BJ (cell line): ENCODE results near the gene AWAT2. TPM values are rescaled to one million over a fixed set of nuclear protein-coding genes. Genes with fewer than 3 reads are reported as not detected.

Experiments used
- CTCF ChIA-PET: fragments of 350-600 bp; formaldehyde crosslinking; extraction: SDS; loops from one replicate; lab custom pipeline; 2021; ENCODE audit warnings: antibody characterized with exemption, inconsistent platforms; lab: Yijun Ruan, JAX
- POLR2A ChIA-PET: fragments of 300-600 bp; sonication (Branson Sonifier 250); formaldehyde crosslinking; extraction: SDS; loops from one replicate; lab custom pipeline; 2021; ENCODE audit warnings: antibody characterized with exemption; lab: Charles Lee
- DNase-seq: peaks from one replicate; pipeline ENCODE4 v3.0.0-alpha.2; 2011; ENCODE audit warnings: low read depth
- H3K27me3 ChIP-seq: 2 replicates; pipeline ENCODE4 v1.6.0; 2011; ENCODE audit warnings: low read length; ENCODE audit not compliant: control insufficient read depth, insufficient read depth
- H3K36me3 ChIP-seq: 2 replicates; pipeline ENCODE4 v1.5.1; 2011; ENCODE audit warnings: low read length; ENCODE audit not compliant: control insufficient read depth, insufficient read depth
- H3K4me3 ChIP-seq: 2 replicates; pipeline ENCODE4 v1.5.1; 2011; ENCODE audit warnings: low read depth, mild to moderate bottlenecking, control low read depth, low read length
- CTCF ChIP-seq: IDR thresholded peaks from 2 replicates; pipeline ENCODE4 v1.5.1; 2011; ENCODE audit warnings: low read depth, mild to moderate bottlenecking, control low read depth, inconsistent platforms, low read length, moderate library complexity; ENCODE audit not compliant: insufficient read depth
- polyA plus RNA-seq: library from polyadenylated mRNA; depleted of rRNA; stranded (reverse); fragments of >200 nt; gene quantifications from 2 replicates; pipeline ENCODE4 v1.2.3, GENCODE V29; 2011

AWAT2 gene
- polyA plus RNA-seq, 1 experiment = not detected

GRCh38 chrX:70041993-70042392 is 7.7 kb downstream of the AWAT2 start:
- no peaks in the 10 kb centered on the region for H3K27me3 ChIP-seq
- POLR2A ChIA-PET = no interaction called here
- TF ChIP-seq CTCF = no peak
- CTCF ChIA-PET = interaction anchor here (1.6 to 2.4 kb wide), 2 partner anchors 11 to 55 kb away, joined by 4 read pairs; no protein-coding TSS in a partner anchor
- no peak overlapping the region for H3K4me3 ChIP-seq
- no peaks in the 10 kb centered on the region for H3K36me3 ChIP-seq
- no peak for DNase-seq

GRCh38 chrX:70039758-70040157 is 10.0 kb downstream of the AWAT2 start:
- Histone ChIP-seq H3K36me3 (no peaks in the 10 kb centered on the region), H3K4me3 (no peak overlapping the region), H3K27me3 (no peaks in the 10 kb centered on the region)
- no peak for TF ChIP-seq CTCF
- CTCF ChIA-PET = interaction anchor here (0.9 to 1.1 kb wide), 2 partner anchors 56 to 58 kb away, joined by 3 read pairs; no protein-coding TSS in a partner anchor
- no peak for DNase-seq
- POLR2A ChIA-PET = interaction anchor here (0.6 kb wide), 1 partner anchor 301 kb away, joined by 7 read pairs; no protein-coding TSS in a partner anchor

- DNase-seq = no peak
- no peaks in the 10 kb centered on the region for H3K36me3 ChIP-seq
- CTCF ChIA-PET = interaction anchor here (2.7 kb wide), 1 partner anchor 58 kb away, joined by 11 read pairs; no protein-coding TSS in a partner anchor
- TF ChIP-seq CTCF = no peak
- H3K27me3 ChIP-seq = no peaks in the 10 kb centered on the region
- H3K4me3 ChIP-seq = no peak overlapping the region
- POLR2A ChIA-PET = interaction anchor here (0.6 kb wide), 1 partner anchor 302 kb away, joined by 7 read pairs; no protein-coding TSS in a partner anchor
These were observed 10.8 kb downstream of the AWAT2 start for GRCh38 chrX:70038951-70039350.

GRCh38 chrX:70038515-70038914 is 11.2 kb downstream of the AWAT2 start:
- no peaks in the 10 kb centered on the region for H3K36me3 ChIP-seq
- DNase-seq = no peak
- CTCF ChIA-PET = interaction anchor here (2.7 kb wide), 1 partner anchor 59 kb away, joined by 11 read pairs; no protein-coding TSS in a partner anchor
- H3K4me3 ChIP-seq = no peak overlapping the region
- H3K27me3 ChIP-seq = no peaks in the 10 kb centered on the region
- POLR2A ChIA-PET = no interaction called here
- no peak for TF ChIP-seq CTCF

- Histone ChIP-seq H3K4me3 (no peak overlapping the region), H3K36me3 (no peaks in the 10 kb centered on the region), H3K27me3 (no peaks in the 10 kb centered on the region)
- POLR2A ChIA-PET = no interaction called here
- CTCF ChIA-PET = interaction anchor here (3.4 kb wide), 1 partner anchor 62 kb away, joined by 29 read pairs; no protein-coding TSS in a partner anchor
- no peak for TF ChIP-seq CTCF
- no peak for DNase-seq
These were observed 15.1 kb downstream of the AWAT2 start for GRCh38 chrX:70034646-70035045.
